ENCODE data around the gene DPT.

DNA sequence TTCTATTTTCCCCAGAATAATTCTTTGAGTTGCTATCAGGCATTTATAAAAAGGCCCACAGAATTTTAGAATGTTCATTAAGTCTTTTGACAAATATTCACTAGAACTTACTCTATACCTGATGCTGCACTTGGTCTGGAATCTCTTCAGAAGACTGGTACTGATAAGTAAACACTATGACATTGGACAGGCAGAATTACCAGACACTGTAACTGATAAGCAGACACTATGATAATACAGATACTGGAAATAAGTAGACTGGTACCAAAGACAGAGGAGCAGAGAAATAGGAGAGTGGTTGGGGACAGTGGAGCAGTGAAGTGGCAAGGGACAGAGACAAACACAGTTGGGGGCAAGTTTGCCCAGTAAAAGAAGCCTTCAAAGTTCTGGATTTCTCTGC lies 8.2 kb downstream of the DPT start:
- no peak for TF ChIP-seq EZH2 (IDR thresholded peaks at IDR 0.05; ENCODE audit: insufficient read depth, low read length)
- TF ChIP-seq, protein P1, sequence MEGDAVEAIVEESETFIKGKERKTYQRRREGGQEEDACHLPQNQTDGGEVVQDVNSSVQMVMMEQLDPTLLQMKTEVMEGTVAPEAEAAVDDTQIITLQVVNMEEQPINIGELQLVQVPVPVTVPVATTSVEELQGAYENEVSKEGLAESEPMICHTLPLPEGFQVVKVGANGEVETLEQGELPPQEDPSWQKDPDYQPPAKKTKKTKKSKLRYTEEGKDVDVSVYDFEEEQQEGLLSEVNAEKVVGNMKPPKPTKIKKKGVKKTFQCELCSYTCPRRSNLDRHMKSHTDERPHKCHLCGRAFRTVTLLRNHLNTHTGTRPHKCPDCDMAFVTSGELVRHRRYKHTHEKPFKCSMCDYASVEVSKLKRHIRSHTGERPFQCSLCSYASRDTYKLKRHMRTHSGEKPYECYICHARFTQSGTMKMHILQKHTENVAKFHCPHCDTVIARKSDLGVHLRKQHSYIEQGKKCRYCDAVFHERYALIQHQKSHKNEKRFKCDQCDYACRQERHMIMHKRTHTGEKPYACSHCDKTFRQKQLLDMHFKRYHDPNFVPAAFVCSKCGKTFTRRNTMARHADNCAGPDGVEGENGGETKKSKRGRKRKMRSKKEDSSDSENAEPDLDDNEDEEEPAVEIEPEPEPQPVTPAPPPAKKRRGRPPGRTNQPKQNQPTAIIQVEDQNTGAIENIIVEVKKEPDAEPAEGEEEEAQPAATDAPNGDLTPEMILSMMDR (IDR thresholded peaks at IDR 0.05; ENCODE audit: insufficient read depth, low read depth, low read length): no peak
